ENCODE measurements around the gene FMR1.

Gene FMR1

DNA sequence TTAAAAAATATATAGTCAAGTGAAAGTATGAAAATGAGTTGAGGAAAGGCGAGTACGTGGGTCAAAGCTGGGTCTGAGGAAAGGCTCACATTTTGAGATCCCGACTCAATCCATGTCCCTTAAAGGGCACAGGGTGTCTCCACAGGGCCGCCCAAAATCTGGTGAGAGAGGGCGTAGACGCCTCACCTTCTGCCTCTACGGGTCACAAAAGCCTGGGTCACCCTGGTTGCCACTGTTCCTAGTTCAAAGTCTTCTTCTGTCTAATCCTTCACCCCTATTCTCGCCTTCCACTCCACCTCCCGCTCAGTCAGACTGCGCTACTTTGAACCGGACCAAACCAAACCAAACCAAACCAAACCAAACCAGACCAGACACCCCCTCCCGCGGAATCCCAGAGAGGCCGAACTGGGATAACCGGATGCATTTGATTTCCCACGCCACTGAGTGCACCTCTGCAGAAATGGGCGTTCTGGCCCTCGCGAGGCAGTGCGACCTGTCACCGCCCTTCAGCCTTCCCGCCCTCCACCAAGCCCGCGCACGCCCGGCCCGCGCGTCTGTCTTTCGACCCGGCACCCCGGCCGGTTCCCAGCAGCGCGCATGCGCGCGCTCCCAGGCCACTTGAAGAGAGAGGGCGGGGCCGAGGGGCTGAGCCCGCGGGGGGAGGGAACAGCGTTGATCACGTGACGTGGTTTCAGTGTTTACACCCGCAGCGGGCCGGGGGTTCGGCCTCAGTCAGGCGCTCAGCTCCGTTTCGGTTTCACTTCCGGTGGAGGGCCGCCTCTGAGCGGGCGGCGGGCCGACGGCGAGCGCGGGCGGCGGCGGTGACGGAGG is at the start of gene FMR1:
TSS of gene FMR1 (plus strand) at position 728 of the 831 bp plus-strand sequence. CDS start 261 bp downstream, outside the sequence.
- DNase-seq = peak; percentile 80

- no peak for DNase-seq
These were observed 35.7 kb upstream of the FMR1 start for GRCh38 chrX:147875866-147876596.

GRCh38 chrX:147876849-147877646 is 34.7 kb upstream of the FMR1 start:
- DNase-seq = no peak

DNA sequence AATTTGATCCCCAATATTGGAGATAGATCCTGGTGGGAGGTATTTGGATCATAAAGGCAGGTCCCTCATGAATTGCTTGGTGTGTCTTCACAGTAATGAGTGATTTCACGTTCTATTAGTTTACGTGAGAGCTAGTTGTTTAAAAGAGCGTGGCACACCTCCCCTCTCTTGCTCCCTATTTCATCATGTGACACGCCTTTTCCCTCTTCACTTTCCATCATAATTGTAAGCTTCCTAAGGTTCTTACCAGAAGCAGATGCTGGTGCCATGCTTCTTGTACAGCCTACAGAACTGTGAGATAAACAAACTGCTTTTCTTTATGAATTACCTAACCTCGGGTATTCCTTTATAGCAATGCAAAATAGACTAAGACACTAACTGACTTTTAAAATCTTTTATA is 34.0 kb upstream of the FMR1 start:
- no peak for DNase-seq

- no peak for DNase-seq
These were observed 26.8 kb upstream of the FMR1 start for GRCh38 chrX:147884958-147885357.

DNA sequence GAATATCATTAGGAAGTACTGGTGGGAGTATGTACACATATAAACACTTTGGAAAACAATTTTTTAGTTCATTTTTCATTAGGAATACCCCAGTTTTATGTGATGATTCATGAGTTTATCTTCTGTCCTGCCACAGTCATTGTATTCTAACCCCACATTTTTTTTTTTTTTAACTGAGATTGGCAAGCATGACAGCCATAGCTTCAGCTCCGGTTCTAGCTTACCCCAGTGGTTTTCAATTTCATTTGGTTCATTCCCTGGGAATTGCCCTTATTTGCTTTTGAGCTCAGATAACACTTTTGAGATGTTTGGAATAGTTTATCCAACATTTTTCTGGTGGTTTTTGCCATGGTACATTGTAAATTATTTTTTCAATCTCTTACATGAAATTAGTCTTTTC is 21.0 kb upstream of the FMR1 start:
- no peak for DNase-seq

DNA sequence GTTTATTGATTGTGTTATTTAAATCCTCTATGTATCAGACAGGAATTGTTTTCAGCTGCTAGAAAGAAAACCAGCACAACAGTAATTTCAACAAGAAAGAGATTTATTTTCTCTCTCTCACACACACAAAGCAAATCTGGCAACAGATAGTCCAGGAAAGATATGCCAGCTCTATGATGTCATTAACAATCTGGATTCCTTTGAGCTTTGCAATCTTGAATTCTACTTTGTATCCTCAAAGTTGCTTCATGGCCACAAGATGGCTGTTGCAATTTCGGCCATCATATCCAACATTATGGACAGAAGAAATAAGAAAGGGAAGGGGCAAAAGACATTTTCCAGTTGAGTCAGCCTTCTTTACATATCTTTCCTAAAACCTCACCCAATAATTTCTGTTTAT is 19.8 kb upstream of the FMR1 start:
- no peak for DNase-seq

DNA sequence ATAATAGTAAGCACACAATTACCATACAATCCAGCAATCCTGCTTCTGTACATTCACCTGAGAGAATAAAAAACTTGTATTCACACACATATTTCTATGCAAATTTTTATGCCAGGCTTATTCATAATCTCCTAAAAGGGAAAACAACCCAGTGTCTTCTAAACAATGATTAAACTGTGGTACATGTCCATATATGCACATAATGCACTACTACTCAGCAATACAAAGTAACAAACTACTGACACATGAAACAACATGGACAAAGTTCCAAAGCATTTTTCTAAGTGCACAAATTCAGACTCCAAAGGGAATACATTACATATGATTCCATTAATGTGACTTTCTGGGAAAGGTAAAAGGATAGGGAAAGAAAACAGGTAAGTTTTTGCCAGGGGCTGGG is 18.0 kb upstream of the FMR1 start:
- no peak for DNase-seq

- DNase-seq = no peak
These were observed 17.3 kb upstream of the FMR1 start for GRCh38 chrX:147894366-147894963.

DNA sequence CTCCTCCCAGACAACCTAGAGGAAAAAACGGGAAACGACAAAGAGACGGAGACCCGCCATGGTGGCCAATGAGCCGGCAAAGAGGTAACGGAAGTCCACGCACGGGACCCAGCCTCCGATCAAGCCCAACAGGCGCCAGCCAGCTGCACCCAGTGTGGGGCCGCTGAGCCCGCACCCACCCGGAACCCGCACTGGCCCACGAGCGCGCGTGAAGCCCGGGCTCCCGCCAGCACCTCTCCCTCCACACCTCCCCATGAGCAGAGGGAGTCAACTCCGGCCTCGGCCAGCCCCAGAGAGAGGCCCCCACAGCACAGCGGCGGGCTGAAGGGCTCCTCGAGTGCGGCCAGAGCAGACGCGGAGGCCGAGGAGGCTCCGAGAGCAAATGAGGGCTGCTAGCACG is 14.6 kb upstream of the FMR1 start:
- no peak for DNase-seq

- no peak for DNase-seq
These were observed 12.8 kb upstream of the FMR1 start for GRCh38 chrX:147898951-147899350.

DNA sequence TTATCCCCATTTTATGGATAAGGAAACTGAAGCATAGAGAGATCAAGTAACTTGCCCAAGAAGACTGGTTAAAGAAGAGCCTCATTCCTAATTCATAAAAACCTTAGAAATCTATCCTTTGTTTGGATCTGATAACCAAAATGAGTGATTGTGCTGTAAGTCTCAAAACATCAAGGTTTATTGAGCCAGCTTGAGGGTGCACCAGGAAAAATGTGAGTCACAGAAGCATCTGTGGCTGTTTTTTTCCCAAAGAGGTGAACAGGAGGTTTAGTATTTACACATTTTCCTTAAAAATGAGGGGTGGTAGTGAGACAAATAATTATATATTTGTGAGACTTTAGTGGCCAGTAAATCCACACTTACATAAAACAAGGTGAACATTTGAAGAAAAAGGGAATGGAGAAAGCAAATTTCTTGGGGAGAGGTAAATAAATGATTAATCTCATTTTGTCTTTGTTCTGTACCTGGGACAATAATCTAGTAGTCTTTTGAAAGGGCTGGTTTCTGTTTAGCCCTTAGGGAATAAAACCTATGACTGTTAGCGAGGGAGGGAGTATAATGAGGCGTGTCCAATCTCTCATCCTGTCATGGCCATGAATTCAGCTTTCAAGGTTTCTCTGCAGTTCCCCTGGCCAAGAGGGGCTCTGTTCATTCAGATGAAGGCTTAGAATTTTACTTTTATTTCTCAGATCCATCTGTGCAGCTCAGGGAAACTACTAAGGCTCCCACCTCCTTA is 12.2 kb upstream of the FMR1 start:
- no peak for DNase-seq

DNA sequence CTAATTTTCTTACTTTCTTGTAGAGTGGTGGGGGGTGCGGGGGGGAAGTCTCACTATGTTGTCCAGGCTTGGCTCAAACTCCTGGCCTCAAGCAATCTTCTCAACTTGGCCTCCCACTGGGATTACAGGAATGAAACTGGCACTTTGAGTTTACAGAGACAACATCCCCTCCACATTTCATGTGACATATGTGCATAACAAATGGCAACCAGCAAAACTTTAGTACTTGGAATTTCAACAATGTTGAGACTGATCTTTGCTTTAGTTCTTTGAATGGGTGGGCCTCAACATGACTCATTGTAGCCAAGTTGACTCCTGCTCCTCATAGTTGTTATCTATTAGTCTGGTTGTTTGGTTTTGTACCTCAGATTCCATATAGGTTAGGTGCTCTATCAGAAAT is 11.4 kb upstream of the FMR1 start:
- no peak for DNase-seq

DNA sequence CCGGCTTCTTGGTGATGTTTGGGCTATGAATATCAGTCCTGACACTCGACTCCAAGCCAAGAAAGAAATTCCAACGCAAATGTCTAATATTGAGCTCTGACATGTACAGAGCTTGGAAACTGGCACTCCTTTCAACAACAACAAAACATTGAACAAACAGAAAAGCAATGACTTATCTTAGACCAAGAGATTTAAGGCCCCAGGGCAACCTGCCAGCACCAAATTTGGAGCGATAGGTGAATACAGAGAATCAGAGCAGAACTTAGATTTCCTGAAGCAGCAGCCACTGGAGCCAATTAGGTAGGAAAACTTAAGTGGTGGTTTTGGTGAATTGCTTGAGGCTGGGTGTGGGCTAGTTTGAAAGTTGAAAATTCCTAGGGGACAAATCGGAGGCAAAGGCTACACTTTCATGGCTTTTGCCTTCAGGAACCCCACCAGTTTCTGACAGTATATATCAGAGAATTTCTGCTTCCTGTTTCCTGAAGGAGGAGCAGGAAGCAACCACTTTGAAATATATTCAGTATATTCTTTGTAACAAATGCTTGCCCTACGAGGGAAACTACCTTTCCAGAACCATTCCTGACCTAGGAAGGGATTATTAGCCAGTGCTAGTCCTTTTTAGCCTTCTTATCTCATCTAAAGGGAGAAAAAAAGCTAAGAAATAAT is 10.1 kb upstream of the FMR1 start:
- DNase-seq = no peak

DNA sequence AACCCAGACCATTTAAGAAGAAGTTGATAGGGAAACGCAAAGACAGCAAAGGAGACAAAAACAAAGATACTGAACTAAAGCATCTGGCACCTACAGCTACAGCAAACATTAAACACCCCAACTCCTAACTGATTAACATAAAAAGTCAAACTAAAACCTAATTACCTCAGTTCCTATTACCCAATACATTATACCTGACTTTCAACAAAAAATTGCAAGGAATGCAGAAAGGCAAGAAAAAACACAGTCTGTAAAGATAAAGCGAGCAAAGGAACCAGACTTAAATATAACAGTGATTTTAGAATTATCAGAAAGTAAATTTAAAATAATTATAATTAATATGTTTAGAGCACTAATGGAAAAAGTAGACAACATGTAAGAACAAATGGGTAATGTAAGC is 9.4 kb upstream of the FMR1 start:
- DNase-seq = no peak

- DNase-seq = no peak
These were observed 3.6 kb upstream of the FMR1 start for GRCh38 chrX:147908106-147908505.

GRCh38 chrX:147910607-147911006 is 1.1 kb upstream of the FMR1 start:
- DNase-seq = no peak

- DNase-seq = peak; percentile 4
These were observed 528 bp downstream of the FMR1 start for GRCh38 chrX:147912093-147912801.

DNA sequence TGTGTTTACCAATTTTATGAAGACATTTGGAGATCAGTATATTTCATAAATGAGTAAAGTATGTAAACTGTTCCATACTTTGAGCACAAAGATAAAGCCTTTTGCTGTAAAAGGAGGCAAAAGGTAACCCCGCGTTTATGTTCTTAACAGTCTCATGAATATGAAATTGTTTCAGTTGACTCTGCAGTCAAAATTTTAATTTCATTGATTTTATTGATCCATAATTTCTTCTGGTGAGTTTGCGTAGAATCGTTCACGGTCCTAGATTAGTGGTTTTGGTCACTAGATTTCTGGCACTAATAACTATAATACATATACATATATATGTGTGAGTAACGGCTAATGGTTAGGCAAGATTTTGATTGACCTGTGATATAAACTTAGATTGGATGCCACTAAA is 1.9 kb downstream of the FMR1 start:
- DNase-seq = no peak

DNA sequence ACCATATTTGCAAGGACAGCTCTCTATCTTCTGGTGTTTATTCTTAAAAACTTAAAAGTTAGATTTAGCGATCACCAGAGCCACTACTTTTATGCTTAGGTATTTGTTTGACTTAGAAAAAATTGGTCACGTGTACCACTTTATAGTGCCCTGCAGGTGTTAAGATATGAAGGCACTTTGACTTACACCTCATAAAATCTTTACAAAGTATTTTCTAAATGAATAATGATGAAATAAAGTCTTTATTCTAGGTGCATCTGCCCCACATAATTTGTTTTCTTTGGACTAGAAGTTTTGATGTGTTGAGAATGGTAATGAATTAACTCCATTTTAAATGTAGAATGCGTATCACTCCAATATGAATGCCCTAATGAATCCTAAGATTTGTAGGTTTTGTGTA is 2.9 kb downstream of the FMR1 start:
- no peak for DNase-seq

- DNase-seq = no peak
These were observed 4.8 kb downstream of the FMR1 start for GRCh38 chrX:147916375-147916968.
